ENCODE results near the gene CCDC190.
"Not testable (repeated sequence)": the region's sequence is repeated elsewhere in the genome, so short reads cannot be mapped to it uniquely, and the experiment has no call there.

CCDC190 gene

GRCh38 chr1:162861101-162861500 lies at the start of gene CCDC190:
TSS of gene CCDC190 (minus strand) at chr1:162861175. CDS start at chr1:162859646, 1,529 bp downstream.
- no peak for DNase-seq (ENCODE audit: low read depth)

GRCh38 chr1:162910161-162910560 lies 49.2 kb upstream of the CCDC190 start:
- DNase-seq (ENCODE audit: low read depth), result no peak

GRCh38 chr1:162908780-162909179 lies 47.8 kb upstream of the CCDC190 start:
- no peak for DNase-seq (ENCODE audit: low read depth)

- no peak for DNase-seq (ENCODE audit: low read depth)
Measured at GRCh38 chr1:162908236-162908635, 47.3 kb upstream of the CCDC190 start.

GRCh38 chr1:162906485-162906884 lies 45.5 kb upstream of the CCDC190 start:
- no peak for DNase-seq (ENCODE audit: low read depth)

GRCh38 chr1:162905174-162906158 lies 44.5 kb upstream of the CCDC190 start:
- no peak for DNase-seq (ENCODE audit: low read depth)

- no peak for DNase-seq (ENCODE audit: low read depth)
Measured at GRCh38 chr1:162904579-162904978, 43.6 kb upstream of the CCDC190 start.

GRCh38 chr1:162904023-162904422 lies 43.0 kb upstream of the CCDC190 start:
- DNase-seq (ENCODE audit: low read depth), result no peak

- no peak for DNase-seq (ENCODE audit: low read depth)
Measured at GRCh38 chr1:162903246-162903645, 42.3 kb upstream of the CCDC190 start.

GRCh38 chr1:162902416-162902815 lies 41.4 kb upstream of the CCDC190 start:
- DNase-seq (ENCODE audit: low read depth), result no peak

- no peak for DNase-seq (ENCODE audit: low read depth)
Measured at GRCh38 chr1:162901243-162901642, 40.3 kb upstream of the CCDC190 start.

GRCh38 chr1:162899422-162900146 lies 38.6 kb upstream of the CCDC190 start:
- no peak for DNase-seq (ENCODE audit: low read depth)

- no peak for DNase-seq (ENCODE audit: low read depth)
Measured at GRCh38 chr1:162893612-162893908, 32.6 kb upstream of the CCDC190 start.

GRCh38 chr1:162892906-162893611 lies 32.1 kb upstream of the CCDC190 start:
- DNase-seq (ENCODE audit: low read depth), result no peak

- DNase-seq (ENCODE audit: low read depth), result no peak
Measured at GRCh38 chr1:162889989-162890388, 29.0 kb upstream of the CCDC190 start.

- DNase-seq (ENCODE audit: low read depth), result no peak
Measured at GRCh38 chr1:162886705-162887104, 25.7 kb upstream of the CCDC190 start.

- no peak for DNase-seq (ENCODE audit: low read depth)
Measured at GRCh38 chr1:162885265-162885664, 24.3 kb upstream of the CCDC190 start.

GRCh38 chr1:162884831-162885230 lies 23.9 kb upstream of the CCDC190 start:
- DNase-seq (ENCODE audit: low read depth), result no peak

GRCh38 chr1:162882248-162882674 lies 21.3 kb upstream of the CCDC190 start:
- DNase-seq (ENCODE audit: low read depth), result no peak

GRCh38 chr1:162881590-162881989 lies 20.6 kb upstream of the CCDC190 start:
- no peak for DNase-seq (ENCODE audit: low read depth)

GRCh38 chr1:162880617-162881016 lies 19.6 kb upstream of the CCDC190 start:
- DNase-seq (ENCODE audit: low read depth), result not testable (repeated sequence)

- no peak for DNase-seq (ENCODE audit: low read depth)
Measured at GRCh38 chr1:162878000-162878596, 17.1 kb upstream of the CCDC190 start.
